ENCODE data around the gene SLC35F3.

SLC35F3 gene

GRCh38 chr1:233975486-233975885 is 71.0 kb downstream of the SLC35F3 start:
- DNase-seq, result no peak

- no peak for DNase-seq
Measured at GRCh38 chr1:233981042-233981675, 76.7 kb downstream of the SLC35F3 start.

GRCh38 chr1:233982827-233983518 is 78.5 kb downstream of the SLC35F3 start:
- no peak for DNase-seq

GRCh38 chr1:233983811-233984210 is 79.3 kb downstream of the SLC35F3 start:
- no peak for DNase-seq

GRCh38 chr1:233988963-233989696 is 84.7 kb downstream of the SLC35F3 start:
- no peak for DNase-seq

- DNase-seq, result no peak
Measured at GRCh38 chr1:233990486-233990885, 86.0 kb downstream of the SLC35F3 start.

GRCh38 chr1:233993651-233994050 is 89.2 kb downstream of the SLC35F3 start:
- no peak for DNase-seq

- no peak for DNase-seq
Measured at GRCh38 chr1:233994112-233994511, 89.6 kb downstream of the SLC35F3 start.

GRCh38 chr1:233998456-233998855 is 94.0 kb downstream of the SLC35F3 start:
- DNase-seq, result no peak

- no peak for DNase-seq
Measured at GRCh38 chr1:233998891-233999290, 94.4 kb downstream of the SLC35F3 start.

GRCh38 chr1:234000557-234001041 is 96.1 kb downstream of the SLC35F3 start:
- DNase-seq, result no peak

GRCh38 chr1:234001817-234002216 is 97.3 kb downstream of the SLC35F3 start:
- DNase-seq, result no peak

- no peak for DNase-seq
Measured at GRCh38 chr1:234004591-234004990, 100.1 kb downstream of the SLC35F3 start.

- DNase-seq, result no peak
Measured at GRCh38 chr1:234007684-234008083, 103.2 kb downstream of the SLC35F3 start.

- DNase-seq, result no peak
Measured at GRCh38 chr1:234008591-234008990, 104.1 kb downstream of the SLC35F3 start.

- DNase-seq, result no peak
Measured at GRCh38 chr1:234009668-234010067, 105.2 kb downstream of the SLC35F3 start.

- no peak for DNase-seq
Measured at GRCh38 chr1:234014208-234014607, 109.7 kb downstream of the SLC35F3 start.

- DNase-seq, result no peak
Measured at GRCh38 chr1:234018816-234019215, 114.3 kb downstream of the SLC35F3 start.

- no peak for DNase-seq
Measured at GRCh38 chr1:234019387-234019786, 114.9 kb downstream of the SLC35F3 start.

GRCh38 chr1:234022302-234022701 is 117.8 kb downstream of the SLC35F3 start:
- no peak for DNase-seq

- no peak for DNase-seq
Measured at GRCh38 chr1:234039603-234040002, 135.1 kb downstream of the SLC35F3 start.

GRCh38 chr1:234040446-234041317 is 136.2 kb downstream of the SLC35F3 start:
- no peak for DNase-seq

- no peak for DNase-seq
Measured at GRCh38 chr1:234044079-234044478, 139.6 kb downstream of the SLC35F3 start.
